KMS-11 (cell line): ENCODE measurements around the gene TRAFD1.
A peak's percentile ranks its signal among the peaks of the same experiment; 100 is the strongest.
"Not testable (repeated sequence)": the region's sequence is repeated elsewhere in the genome, so short reads cannot be mapped to it uniquely, and the experiment has no call there.

ENCODE experiments used
- H2AFZ ChIP-seq: fragments of 200-600 bp; sonication (generic); 2 replicates; pipeline ENCODE4 v1.6.1; 2016; ENCODE audit warnings: antibody characterized with exemption, mixed run types, low read depth
- H3K27ac ChIP-seq: fragments of 200-600 bp; sonication (generic); 2 replicates; pipeline ENCODE4 v1.6.1; 2016; ENCODE audit warnings: mild to moderate bottlenecking, mixed run types
- H3K27me3 ChIP-seq: fragments of 200-600 bp; sonication (generic); 2 replicates; pipeline ENCODE4 v1.6.1; 2017; ENCODE audit warnings: mild to moderate bottlenecking, low read depth, mixed run types, moderate library complexity; ENCODE audit not compliant: insufficient read depth
- H3K36me3 ChIP-seq: fragments of 200-600 bp; sonication (generic); 2 replicates; pipeline ENCODE4 v1.6.1; 2017; ENCODE audit warnings: mild to moderate bottlenecking, mixed run types; ENCODE audit not compliant: insufficient read depth
- H3K4me1 ChIP-seq: fragments of 200-600 bp; sonication (generic); 2 replicates; pipeline ENCODE4 v1.6.1; 2016; ENCODE audit warnings: mild to moderate bottlenecking, low read depth, mixed run types; ENCODE audit not compliant: poor library complexity, severe bottlenecking
- H3K4me2 ChIP-seq: fragments of 200-600 bp; sonication (generic); 2 replicates; pipeline ENCODE4 v1.7.0; 2016; ENCODE audit warnings: mild to moderate bottlenecking, mixed run types
- H3K4me3 ChIP-seq: fragments of 200-600 bp; sonication (generic); IDR thresholded peaks from 2 replicates; pipeline ENCODE4 v1.6.1; 2017; ENCODE audit warnings: low read depth, low read length, mixed read lengths; ENCODE audit not compliant: insufficient read depth
- H3K79me2 ChIP-seq: fragments of 200-600 bp; sonication (generic); 2 replicates; pipeline ENCODE4 v1.6.1; 2016; ENCODE audit warnings: low read depth, mixed run types; ENCODE audit not compliant: insufficient read depth
- H3K9ac ChIP-seq: fragments of 200-600 bp; sonication (generic); 2 replicates; pipeline ENCODE4 v1.6.1; 2016; ENCODE audit warnings: mild to moderate bottlenecking, mixed run types
- H4K20me1 ChIP-seq: fragments of 200-600 bp; sonication (generic); 2 replicates; pipeline ENCODE4 v1.6.1; 2016; ENCODE audit warnings: mild to moderate bottlenecking, mixed run types; ENCODE audit not compliant: insufficient read depth
- TF ChIP-seq, protein P1 (sequence below): fragments of 200-600 bp; sonication (generic); conservative IDR thresholded peaks from 2 replicates; pipeline ENCODE4 v1.6.1; 2017; ENCODE audit warnings: low read depth, mild to moderate bottlenecking, antibody characterized with exemption, low read length, moderate library complexity, mixed read lengths

Gene TRAFD1

DNA sequence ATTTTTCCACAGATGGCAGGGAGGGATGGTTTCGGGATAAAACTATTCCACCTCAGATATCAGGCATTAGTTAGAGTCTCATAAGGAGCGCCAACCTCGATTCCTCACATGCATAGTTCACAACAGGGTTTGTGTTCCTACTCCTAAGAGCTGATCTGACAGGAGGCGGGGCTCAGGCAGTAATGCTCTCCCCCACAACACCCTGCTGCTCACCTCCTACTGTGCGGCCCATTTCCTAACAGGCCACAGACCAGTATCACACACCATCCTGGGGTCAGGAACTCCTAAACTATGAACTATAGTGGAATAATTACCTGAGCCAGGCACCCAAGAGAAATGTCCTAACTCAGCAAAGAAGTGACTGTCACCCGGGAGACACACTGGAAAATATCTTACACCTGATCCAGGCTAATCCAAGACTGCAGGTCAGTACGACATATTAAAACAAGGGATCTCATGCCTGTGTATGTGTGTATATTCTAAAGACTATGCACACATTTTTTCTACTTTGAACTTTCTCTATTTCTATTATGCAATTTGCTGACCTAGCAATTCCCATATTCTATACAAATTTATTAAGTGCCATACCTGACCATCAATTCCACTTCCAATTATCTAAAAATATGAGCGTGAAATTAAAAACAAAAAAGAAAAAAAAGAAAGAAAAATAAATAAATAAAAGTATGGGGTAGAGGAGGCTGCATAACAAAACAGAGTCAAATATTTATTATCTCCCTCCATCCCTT is 21.4 kb upstream of the TRAFD1 start:
- Histone ChIP-seq H3K27me3 (no peaks in the 10 kb centered on the region), H3K27ac (no peak overlapping the region), H3K79me2 (peaks cover 88% of the 10 kb centered on the region), H3K4me3 (no peak overlapping the region), H3K36me3 (no peaks in the 10 kb centered on the region; the same call in 1 of the 2 replicates), H3K4me2 (no peak overlapping the region), H2AFZ (no peak overlapping the region), H4K20me1 (peaks cover 12% of the 10 kb centered on the region; the same call in 1 of the 2 replicates), H3K9ac (no peak overlapping the region), H3K4me1 (peaks cover 32% of the 10 kb centered on the region)
- TF ChIP-seq, protein P1, sequence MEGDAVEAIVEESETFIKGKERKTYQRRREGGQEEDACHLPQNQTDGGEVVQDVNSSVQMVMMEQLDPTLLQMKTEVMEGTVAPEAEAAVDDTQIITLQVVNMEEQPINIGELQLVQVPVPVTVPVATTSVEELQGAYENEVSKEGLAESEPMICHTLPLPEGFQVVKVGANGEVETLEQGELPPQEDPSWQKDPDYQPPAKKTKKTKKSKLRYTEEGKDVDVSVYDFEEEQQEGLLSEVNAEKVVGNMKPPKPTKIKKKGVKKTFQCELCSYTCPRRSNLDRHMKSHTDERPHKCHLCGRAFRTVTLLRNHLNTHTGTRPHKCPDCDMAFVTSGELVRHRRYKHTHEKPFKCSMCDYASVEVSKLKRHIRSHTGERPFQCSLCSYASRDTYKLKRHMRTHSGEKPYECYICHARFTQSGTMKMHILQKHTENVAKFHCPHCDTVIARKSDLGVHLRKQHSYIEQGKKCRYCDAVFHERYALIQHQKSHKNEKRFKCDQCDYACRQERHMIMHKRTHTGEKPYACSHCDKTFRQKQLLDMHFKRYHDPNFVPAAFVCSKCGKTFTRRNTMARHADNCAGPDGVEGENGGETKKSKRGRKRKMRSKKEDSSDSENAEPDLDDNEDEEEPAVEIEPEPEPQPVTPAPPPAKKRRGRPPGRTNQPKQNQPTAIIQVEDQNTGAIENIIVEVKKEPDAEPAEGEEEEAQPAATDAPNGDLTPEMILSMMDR: no peak

DNA sequence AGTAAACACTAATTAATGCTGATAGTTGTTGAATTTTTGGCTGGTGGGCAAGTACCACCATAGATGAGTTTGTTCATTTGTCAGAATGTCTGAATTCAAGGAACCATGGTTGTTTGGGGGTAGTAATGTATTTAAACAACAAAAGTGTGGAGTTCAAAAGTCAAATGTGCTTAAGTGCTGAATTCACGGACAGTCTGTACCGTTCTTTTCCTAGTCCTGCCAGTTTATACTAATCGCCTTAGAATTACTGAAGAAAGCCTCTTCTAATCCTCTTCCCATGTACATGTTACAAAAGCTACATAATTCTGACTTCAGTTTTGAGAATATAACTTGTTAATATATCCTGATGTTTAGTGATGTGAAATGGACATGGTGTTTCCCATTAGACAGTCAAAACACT is 19.5 kb upstream of the TRAFD1 start:
- peak overlapping the region; percentile 92; the same call in 1 of the 2 replicates for H3K4me2 ChIP-seq
- H3K27ac ChIP-seq: no peak overlapping the region

DNA sequence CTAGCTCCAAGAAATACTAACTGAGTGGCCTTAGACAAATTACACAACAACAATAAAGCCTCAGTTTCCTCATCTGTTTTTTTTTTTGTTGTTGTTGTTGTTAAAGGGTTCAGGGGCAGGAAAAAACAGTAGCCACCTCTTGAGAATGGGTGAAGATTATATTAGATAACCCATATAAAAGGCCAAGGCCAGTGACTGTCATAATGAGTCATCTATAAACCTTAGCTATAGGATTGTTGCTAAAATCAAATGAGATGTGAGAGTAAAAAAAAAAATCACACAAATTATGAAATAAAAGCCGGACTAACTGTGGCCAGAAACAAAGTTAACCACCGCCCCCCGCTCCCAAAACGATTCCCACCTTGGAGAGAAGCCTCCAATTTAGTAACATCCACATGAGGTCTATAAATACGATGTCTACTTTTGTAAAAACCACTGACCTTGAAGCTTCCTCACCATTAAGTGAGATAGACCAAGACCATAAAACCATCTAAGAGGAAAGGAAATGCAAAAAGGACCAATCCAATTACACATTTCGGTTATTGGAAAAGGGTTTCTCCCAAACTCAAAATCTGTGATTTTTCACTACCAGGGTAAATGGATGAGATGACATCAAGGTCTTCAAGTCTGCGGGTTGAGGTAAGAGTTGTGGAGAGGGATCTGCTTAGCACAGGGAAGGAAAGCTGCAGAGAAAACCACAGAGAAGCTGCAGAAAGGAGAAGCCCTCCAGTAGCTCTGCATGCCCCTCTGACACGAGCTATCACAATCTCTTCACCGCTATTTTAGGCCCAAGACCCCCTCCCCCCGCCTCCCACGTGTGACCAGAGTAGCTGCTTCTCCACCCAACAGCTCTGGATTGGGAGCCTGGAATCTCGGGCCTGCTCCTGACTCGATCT is 17.8 kb upstream of the TRAFD1 start:
- TF ChIP-seq, protein P1: no peak
- no peak overlapping the region for H2AFZ ChIP-seq
- H3K4me3 ChIP-seq: no peak overlapping the region
- H3K4me1 ChIP-seq: peaks cover 37% of the 10 kb centered on the region
- peak overlapping the region; percentile 95 for H3K9ac ChIP-seq
- peak overlapping the region; percentile 92 for H3K27ac ChIP-seq
- H3K4me2 ChIP-seq: peak overlapping the region; percentile 92
- H4K20me1 ChIP-seq: peaks cover 12% of the 10 kb centered on the region; the same call in 1 of the 2 replicates
- H3K27me3 ChIP-seq: no peaks in the 10 kb centered on the region
- H3K36me3 ChIP-seq: no peaks in the 10 kb centered on the region; the same call in 1 of the 2 replicates
- H3K79me2 ChIP-seq: peaks cover 60% of the 10 kb centered on the region

More for the DNA sequence above, 19.5 kb upstream of the TRAFD1 start:
- Histone ChIP-seq H4K20me1 (peaks cover 12% of the 10 kb centered on the region; the same call in 1 of the 2 replicates), H3K36me3 (no peaks in the 10 kb centered on the region; the same call in 1 of the 2 replicates), H3K9ac (no peak overlapping the region), H3K4me1 (peaks cover 37% of the 10 kb centered on the region), H2AFZ (no peak overlapping the region), H3K27me3 (no peaks in the 10 kb centered on the region), H3K79me2 (peaks cover 76% of the 10 kb centered on the region), H3K4me3 (no peak overlapping the region)
- TF ChIP-seq, protein P1: no peak

DNA sequence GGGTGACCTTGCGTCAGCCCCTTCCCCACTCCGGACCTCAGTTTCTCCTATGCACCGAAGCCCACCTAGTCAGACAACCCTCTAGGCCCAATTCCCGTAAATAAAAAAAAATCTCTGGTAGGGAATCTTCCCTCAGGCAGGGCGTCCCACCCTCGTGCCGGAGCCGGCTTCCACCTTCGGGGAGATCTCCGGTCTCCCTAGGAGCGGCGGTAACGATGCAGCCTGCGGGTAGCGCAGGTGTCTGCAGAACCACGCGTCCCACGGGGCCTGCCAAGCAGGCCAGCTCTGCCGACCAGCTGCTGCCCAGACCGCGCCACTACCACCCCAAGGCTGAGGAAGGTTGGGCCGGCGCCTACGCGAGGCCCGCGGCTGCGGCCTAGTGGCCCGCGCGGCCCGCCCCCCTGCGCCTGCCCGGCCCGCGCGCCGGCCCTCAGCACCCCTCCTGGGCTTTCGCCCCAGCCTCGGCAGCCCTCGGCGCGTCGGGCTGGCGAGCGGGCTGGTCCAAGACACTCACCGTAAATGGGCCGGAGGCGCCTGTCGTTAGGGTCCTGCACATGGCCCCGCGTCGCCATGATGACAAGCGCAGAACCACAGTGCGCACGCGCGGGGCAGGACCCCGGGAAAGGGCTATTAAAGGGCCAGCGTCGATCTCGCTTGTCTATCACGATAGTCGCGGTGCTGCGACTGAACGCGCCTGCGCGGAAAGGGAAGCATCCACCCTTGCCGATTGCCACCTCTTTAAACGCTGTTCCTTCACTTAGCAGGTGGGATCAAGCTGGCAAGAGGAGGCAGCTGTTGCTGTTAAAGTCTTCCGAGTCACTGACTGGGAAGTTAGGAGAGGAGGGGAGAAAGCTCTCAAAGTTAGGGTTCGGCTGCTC is 16.9 kb upstream of the TRAFD1 start, which contains the start of gene NAA25:
Gene NAA25 (minus strand): TSS at position 582 of the 878 bp plus-strand sequence. CDS start 10 bp downstream, at position 572.
- peaks cover 37% of the 10 kb centered on the region for H3K4me1 ChIP-seq
- H2AFZ ChIP-seq: peak within 1 kb of the TSS; percentile 90
- H3K4me2 ChIP-seq: peak within 1 kb of the TSS; percentile 92
- TF ChIP-seq, protein P1: no peak
- peak within 1 kb of the TSS; percentile 95 for H3K9ac ChIP-seq
- peak within 1 kb of the TSS; percentile 92 for H3K27ac ChIP-seq
- peaks cover 51% of the 10 kb centered on the region for H3K79me2 ChIP-seq
- H3K36me3 ChIP-seq: no peaks in the 10 kb centered on the region
- peaks cover 6% of the 10 kb centered on the region; the same call in 1 of the 2 replicates for H4K20me1 ChIP-seq
- H3K4me3 ChIP-seq: no peak within 1 kb of the TSS
- H3K27me3 ChIP-seq: no peaks in the 10 kb centered on the region

DNA sequence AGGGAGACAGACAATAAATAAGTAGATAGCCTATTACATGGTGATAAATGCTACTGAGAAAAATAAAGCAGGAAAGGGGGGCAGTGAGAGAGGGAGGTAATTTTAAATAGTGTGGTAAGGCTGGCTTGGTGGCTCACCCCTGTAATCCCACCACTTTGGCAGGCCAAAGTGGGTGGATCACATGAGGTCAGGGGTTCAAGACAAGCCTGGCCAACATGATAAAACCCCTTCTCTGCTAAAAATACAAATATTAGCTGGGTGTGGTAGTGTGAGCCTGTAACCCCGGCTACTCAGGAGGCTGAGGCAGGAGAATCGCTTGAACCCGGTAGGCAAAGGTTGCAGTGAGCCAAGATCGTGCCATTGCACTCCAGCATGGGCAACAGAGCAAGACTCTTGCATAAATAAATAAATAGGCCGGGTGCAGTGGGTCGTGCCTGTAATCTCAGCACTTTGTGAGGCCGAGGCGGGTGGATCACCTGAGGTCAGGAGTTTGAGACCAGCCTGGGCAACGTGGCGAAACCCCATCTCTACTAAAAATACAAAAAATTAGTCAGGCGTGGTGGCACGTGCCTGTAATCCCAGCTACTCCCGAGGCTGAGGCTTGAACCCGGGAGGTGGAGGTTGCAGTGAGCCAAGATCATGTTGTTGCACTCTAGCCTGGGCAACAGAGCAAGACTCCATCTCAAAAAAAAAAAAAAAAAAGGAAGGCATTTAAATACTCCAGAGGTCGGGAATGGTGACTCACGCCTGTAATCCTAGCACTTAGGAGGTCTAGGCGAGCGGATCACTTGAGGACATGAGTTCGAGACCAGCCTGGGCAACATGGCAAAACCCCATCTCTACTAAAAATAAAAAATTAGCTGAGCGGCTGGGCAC is 14.3 kb upstream of the TRAFD1 start:
- H3K4me2 ChIP-seq, H3K9ac ChIP-seq, H3K27me3 ChIP-seq, H3K36me3 ChIP-seq, H3K4me3 ChIP-seq, H4K20me1 ChIP-seq, H2AFZ ChIP-seq, H3K27ac ChIP-seq: not testable (repeated sequence)
- Histone ChIP-seq H3K4me1 (peaks cover 20% of the 10 kb centered on the region), H3K79me2 (peaks cover 25% of the 10 kb centered on the region)
